Measurements from ENCODE around the gene DDA1. TPM values are rescaled to one million over a fixed set of nuclear protein-coding genes. Genes with fewer than 3 reads are reported as not detected.

DDA1 gene
- total RNA-seq (10 to 100 TPM in 4 of 5 donors, 1 to 10 TPM in 1; 2.2 to 56.0 (median 21.4) TPM), polyA plus RNA-seq (10 to 100 TPM; 30.8 to 63.7 (median 48.1) TPM)
- long read RNA-seq, donor 1, full-length matches to known transcripts, result 5 of 5 reads
- long read RNA-seq, donor 1, partial matches to known transcripts, result 0 of 5 reads
- long read RNA-seq, donor 1, other reads (novel, unspliced or antisense), result 0 of 5 reads
- long read RNA-seq, donor 2, full-length matches to known transcripts, result 10 of 10 reads
- long read RNA-seq, donor 2, partial matches to known transcripts, result 0 of 10 reads
- long read RNA-seq, donor 2, other reads (novel, unspliced or antisense), result 0 of 10 reads
- long read RNA-seq, donor 3, full-length matches to known transcripts, result 7 of 7 reads
- long read RNA-seq, donor 3, partial matches to known transcripts, result 0 of 7 reads
- long read RNA-seq, donor 3, other reads (novel, unspliced or antisense), result 0 of 7 reads
- long read RNA-seq, donor 4, full-length matches to known transcripts, result 2 of 2 reads
- long read RNA-seq, donor 4, partial matches to known transcripts, result 0 of 2 reads
- long read RNA-seq, donor 4, other reads (novel, unspliced or antisense), result 0 of 2 reads
- long read RNA-seq, donor 5, full-length matches to known transcripts, result 19 of 19 reads
- long read RNA-seq, donor 5, partial matches to known transcripts, result 0 of 19 reads
- long read RNA-seq, donor 5, other reads (novel, unspliced or antisense), result 0 of 19 reads
- long read RNA-seq, donor 6, full-length matches to known transcripts, result 21 of 21 reads
- long read RNA-seq, donor 6, partial matches to known transcripts, result 0 of 21 reads
- long read RNA-seq, donor 6, other reads (novel, unspliced or antisense), result 0 of 21 reads
- long read RNA-seq, donor 7, full-length matches to known transcripts, result 18 of 18 reads
- long read RNA-seq, donor 7, partial matches to known transcripts, result 0 of 18 reads
- long read RNA-seq, donor 7, other reads (novel, unspliced or antisense), result 0 of 18 reads
- long read RNA-seq, donor 8, full-length matches to known transcripts, result 22 of 22 reads
- long read RNA-seq, donor 8, partial matches to known transcripts, result 0 of 22 reads
- long read RNA-seq, donor 8, other reads (novel, unspliced or antisense), result 0 of 22 reads
- long read RNA-seq, donor 9, full-length matches to known transcripts, result 17 of 17 reads
- long read RNA-seq, donor 9, partial matches to known transcripts, result 0 of 17 reads
- long read RNA-seq, donor 9, other reads (novel, unspliced or antisense), result 0 of 17 reads
- long read RNA-seq, donor 10, full-length matches to known transcripts, result 7 of 14 reads
- long read RNA-seq, donor 10, partial matches to known transcripts, result 7 of 14 reads
- long read RNA-seq, donor 10, other reads (novel, unspliced or antisense), result 0 of 14 reads

DNA sequence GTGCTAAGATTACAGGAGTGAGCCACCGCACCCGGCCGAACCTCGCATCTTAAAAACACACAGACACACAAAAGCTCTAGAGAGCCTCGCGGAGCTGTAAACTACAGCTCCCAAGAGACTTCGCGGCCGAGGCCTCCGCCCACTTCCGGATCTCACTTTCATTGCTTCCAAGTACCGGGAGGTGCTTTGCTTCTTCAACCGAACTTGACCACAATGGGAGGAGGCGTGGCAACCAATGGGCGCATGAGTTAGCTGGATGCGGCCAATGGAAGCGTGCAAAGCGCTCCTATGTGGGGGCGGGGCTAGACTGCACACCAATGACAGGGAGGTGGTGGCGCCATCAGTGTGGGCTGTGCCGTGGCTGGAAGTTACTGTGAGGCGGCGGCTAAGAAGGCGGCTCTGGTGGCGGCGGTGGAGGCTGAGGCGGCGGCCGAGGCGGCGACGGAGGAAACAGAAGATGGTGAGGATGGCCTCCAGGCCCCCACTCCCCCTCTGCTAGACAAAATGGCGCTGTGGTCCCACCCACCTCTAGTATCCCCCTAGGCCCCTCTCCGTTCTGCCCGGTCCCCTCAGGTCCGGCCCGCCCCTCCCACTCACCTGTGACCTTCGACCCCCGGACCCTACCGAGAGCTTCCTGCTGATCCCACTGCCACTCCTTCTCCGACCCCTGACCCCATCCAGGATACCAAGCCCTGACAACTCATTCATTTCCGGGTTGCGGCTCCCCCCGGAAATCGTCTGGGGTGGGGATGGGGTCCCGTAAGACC is at the start of gene DDA1:
DDA1 (plus strand) TSS at position 366 of the 767 bp plus-strand sequence; CDS start at position 458, 92 bp downstream.
- DNase-seq, result peak; percentile 100
- H3K9me3 ChIP-seq, result no peaks in the 10 kb centered on the region
- intact Hi-C loops (cut with DNase I; ENCODE audit: low total_unique reads), result no loop called here
- peak within 1 kb of the TSS; percentile 72 to 97 (median 86) for H3K4me3 ChIP-seq
- peaks cover 38 to 77% (median 62%) of the 10 kb centered on the region in 4 donors for H3K4me1 ChIP-seq
- peaks cover 9 to 31% (median 9%) of the 10 kb centered on the region in 4 donors for H3K36me3 ChIP-seq
- TF ChIP-seq EP300 (IDR thresholded peaks at IDR 0.05), result no peak
- TF ChIP-seq POLR2AphosphoS5 (IDR thresholded peaks at IDR 0.05), result peak; percentile 62 to 91 (median 69)
- TF ChIP-seq POLR2A (IDR thresholded peaks at IDR 0.05), result peak in 2 of 4 donors; percentile 33 to 41
- WGBS, 5 donors, result 0% methylated on average over 30 to 46 of the region's 46 CpGs
- H3K27ac ChIP-seq, result peak within 1 kb of the TSS; percentile 73 to 91 (median 84)
- no peaks in the 10 kb centered on the region for H3K27me3 ChIP-seq

DNA sequence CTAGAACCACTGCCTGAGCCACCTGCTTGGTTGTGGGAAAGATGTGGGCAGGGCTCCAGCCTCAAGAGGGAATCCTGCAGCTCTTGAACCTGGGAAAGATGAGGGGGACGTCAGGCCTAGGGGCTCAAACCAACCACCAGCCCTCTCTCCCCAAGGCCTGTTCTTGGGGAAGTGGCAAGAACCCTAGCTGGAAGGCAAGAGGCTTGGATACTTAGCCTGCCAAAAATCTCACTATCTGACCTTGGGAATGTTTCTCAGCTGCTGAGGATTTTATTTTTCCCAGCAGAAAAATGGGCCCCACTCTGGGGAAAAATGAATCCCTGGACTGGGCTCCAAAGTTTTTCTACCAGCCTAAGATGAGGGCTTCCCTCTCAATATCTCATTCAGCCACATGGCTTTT is 49.4 kb upstream of the DDA1 start:
- TF ChIP-seq, protein P1, sequence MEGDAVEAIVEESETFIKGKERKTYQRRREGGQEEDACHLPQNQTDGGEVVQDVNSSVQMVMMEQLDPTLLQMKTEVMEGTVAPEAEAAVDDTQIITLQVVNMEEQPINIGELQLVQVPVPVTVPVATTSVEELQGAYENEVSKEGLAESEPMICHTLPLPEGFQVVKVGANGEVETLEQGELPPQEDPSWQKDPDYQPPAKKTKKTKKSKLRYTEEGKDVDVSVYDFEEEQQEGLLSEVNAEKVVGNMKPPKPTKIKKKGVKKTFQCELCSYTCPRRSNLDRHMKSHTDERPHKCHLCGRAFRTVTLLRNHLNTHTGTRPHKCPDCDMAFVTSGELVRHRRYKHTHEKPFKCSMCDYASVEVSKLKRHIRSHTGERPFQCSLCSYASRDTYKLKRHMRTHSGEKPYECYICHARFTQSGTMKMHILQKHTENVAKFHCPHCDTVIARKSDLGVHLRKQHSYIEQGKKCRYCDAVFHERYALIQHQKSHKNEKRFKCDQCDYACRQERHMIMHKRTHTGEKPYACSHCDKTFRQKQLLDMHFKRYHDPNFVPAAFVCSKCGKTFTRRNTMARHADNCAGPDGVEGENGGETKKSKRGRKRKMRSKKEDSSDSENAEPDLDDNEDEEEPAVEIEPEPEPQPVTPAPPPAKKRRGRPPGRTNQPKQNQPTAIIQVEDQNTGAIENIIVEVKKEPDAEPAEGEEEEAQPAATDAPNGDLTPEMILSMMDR (IDR thresholded peaks at IDR 0.05), result no peak
- TF ChIP-seq POLR2A (IDR thresholded peaks at IDR 0.05) (no peak), POLR2AphosphoS5 (IDR thresholded peaks at IDR 0.05) (no peak), EP300 (IDR thresholded peaks at IDR 0.05) (no peak)
- Histone ChIP-seq H3K36me3 (no peaks in the 10 kb centered on the region), H3K4me3 (no peak overlapping the region), H3K27me3 (no peaks in the 10 kb centered on the region), H3K27ac (no peak overlapping the region), H3K4me1 (peaks cover 0 to 5% (median 0%) of the 10 kb centered on the region in 4 donors), H3K9me3 (peaks cover 0 to 9% (median 4%) of the 10 kb centered on the region in 4 donors)
- 56 to 68% (median 64%) methylated on average over 1 of the region's 1 CpG for WGBS, 5 donors
- intact Hi-C loops (cut with DNase I; ENCODE audit: low total_unique reads), result no loop called here
- no peak for DNase-seq

DNA sequence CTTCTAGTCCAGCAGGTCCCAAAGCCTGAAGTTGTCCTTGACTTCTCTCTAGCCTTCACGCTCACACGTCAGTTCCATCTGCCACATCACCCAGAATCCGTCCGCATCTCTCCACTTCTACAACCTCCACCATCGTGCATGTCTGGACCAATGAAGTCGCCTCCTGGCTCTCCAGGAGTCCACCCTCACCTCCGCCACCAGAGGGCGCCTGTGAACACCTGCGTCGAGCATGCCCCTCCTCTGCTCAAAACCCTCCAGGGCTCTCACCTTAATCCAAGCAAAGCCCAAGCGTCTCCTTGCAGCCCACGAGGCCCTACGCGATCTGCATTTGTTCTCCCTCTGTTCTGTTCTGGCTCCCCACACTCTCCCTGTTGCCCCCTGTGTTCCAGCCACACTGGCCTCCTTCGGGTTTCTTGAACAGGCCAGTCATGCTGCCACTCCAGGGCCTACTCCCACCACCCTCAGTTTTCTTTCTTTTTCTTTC is 48.5 kb upstream of the DDA1 start:
- intact Hi-C loops (cut with DNase I; ENCODE audit: low total_unique reads), result no loop called here
- H3K4me1 ChIP-seq, result peaks cover 0 to 5% (median 0%) of the 10 kb centered on the region in 4 donors
- DNase-seq, result peak; percentile 90 to 91
- H3K27me3 ChIP-seq, result no peaks in the 10 kb centered on the region
- no peak overlapping the region for H3K27ac ChIP-seq
- H3K9me3 ChIP-seq, result peaks cover 0 to 9% (median 4%) of the 10 kb centered on the region in 4 donors
- TF ChIP-seq POLR2A (IDR thresholded peaks at IDR 0.05) (no peak), POLR2AphosphoS5 (IDR thresholded peaks at IDR 0.05) (peak in 2 of 3 donors; percentile 13 to 51), EP300 (IDR thresholded peaks at IDR 0.05) (no peak)
- TF ChIP-seq, protein P1 (IDR thresholded peaks at IDR 0.05), result peak in 5 of 7 experiments; percentile 90 to 93 (median 91)
- H3K36me3 ChIP-seq, result no peaks in the 10 kb centered on the region
- H3K4me3 ChIP-seq, result no peak overlapping the region
- WGBS, 5 donors, result 13 to 17% (median 15%) methylated on average over 15 of the region's 15 CpGs

DNA sequence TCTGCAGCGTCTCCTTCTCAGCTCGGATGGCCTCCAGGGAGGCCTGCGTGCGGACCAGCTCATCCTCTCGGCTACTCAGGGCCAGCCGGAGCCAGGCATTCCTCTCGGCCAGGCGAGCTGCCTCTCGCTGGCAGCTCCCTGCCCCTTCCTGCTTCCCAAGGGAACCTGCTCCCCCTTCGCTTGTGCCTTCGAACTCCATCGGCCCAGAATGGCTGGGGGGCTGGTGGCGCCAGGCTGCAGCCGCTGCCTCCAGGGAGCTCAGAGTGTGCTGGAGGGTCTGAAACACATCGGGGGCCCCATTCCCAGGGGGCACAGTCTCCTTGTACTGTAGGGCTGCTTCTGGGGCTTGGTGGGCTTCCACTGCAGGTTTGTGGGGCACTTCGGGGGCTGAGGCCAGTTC is 46.8 kb upstream of the DDA1 start:
- intact Hi-C loops (cut with DNase I; ENCODE audit: low total_unique reads), result no loop called here
- Histone ChIP-seq H3K4me1 (peaks cover 0 to 9% (median 3%) of the 10 kb centered on the region in 4 donors), H3K9me3 (peaks cover 0 to 9% (median 4%) of the 10 kb centered on the region in 4 donors), H3K36me3 (no peaks in the 10 kb centered on the region), H3K27me3 (no peaks in the 10 kb centered on the region), H3K27ac (no peak overlapping the region), H3K4me3 (peak overlapping the region in 1 of 4 donors; percentile 38)
- 65 to 85% (median 80%) methylated on average over 6 to 16 of the region's 16 CpGs for WGBS, 5 donors
- TF ChIP-seq POLR2AphosphoS5 (IDR thresholded peaks at IDR 0.05), result no peak
- DNase-seq, result no peak
